Epithelial cell of prostate (primary cell): Measurements from ENCODE around the gene WEE1.
"Not testable (repeated sequence)": the region's sequence is repeated elsewhere in the genome, so short reads cannot be mapped to it uniquely, and the experiment has no call there.

Experiments
- DNase-seq: peaks from one replicate; pipeline ENCODE4 v3.0.0-alpha.2; 2011; ENCODE audit warnings: low read depth, low spot score
- H3K27ac ChIP-seq: fragments of 450-650 bp; 2 replicates; pipeline ENCODE4 v1.5.1; 2017; ENCODE audit warnings: mild to moderate bottlenecking

WEE1 gene

DNA sequence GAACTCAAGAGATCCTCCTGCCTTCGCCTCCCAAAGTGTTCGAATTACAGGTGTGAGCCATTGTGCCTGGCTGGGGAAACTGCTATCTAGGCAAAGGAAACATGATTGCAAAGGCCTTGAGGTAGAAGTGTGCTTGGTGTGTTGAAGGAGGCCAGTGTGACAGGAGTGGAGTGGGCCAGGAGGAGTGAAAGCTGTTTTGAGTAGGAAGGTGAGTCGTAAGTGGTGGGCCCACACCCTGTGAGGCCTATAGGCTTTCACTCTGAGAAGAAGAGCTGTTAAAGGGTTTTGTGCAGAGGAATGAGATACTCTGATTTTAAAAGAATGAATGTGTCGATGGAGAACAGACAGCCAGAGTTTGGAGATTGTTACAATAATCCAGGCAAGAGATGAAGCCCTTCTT, 43.4 kb downstream of the WEE1 start:
- no peak for DNase-seq
- no peak overlapping the region for H3K27ac ChIP-seq

DNA sequence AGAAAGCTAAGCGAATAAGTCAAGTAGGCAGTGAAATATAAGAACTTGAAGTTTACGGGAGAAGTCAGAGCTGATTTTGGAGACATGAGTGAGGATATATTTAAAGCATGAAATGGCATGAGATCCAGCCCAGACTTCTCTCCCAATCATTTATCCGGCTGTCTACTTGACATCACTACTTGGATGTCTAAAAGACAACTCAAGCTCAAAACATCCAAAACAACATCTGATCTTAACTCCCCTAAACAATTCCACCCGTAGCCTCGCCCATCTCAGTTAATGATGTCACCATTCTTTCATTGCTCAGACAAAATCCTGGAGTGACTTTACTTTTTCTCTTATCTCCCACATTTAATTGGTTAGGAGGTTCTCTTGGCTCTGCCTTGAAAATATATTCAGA, 44.5 kb downstream of the WEE1 start:
- DNase-seq, result no peak
- H3K27ac ChIP-seq, result peak overlapping the region; percentile 23

- no peak overlapping the region for H3K27ac ChIP-seq
- no peak for DNase-seq
Observed at GRCh38 chr11:9619004-9619403, 45.5 kb downstream of the WEE1 start.

GRCh38 chr11:9619971-9620370, 46.5 kb downstream of the WEE1 start:
- DNase-seq, result no peak
- H3K27ac ChIP-seq, result no peak overlapping the region

DNA sequence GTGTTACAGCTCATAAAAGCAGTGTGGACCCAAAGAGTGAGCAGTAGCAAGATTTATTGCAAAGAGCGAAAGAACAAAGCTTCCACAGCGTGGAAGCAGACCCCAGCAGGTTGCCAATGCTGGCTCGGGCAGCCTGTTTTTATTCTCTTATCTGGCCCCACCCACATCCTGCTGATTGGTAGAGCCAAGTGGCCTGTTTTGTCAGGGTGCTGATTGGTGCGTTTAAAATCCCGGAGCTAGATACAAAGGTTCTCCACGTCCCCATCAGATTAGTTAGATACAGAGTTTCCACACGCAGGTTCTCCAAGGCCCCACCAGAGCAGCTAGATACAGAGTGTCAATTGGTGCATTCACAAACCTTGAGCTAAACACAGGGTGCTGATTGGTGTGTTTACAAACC, 48.9 kb downstream of the WEE1 start:
- not testable (repeated sequence) for DNase-seq, H3K27ac ChIP-seq

DNA sequence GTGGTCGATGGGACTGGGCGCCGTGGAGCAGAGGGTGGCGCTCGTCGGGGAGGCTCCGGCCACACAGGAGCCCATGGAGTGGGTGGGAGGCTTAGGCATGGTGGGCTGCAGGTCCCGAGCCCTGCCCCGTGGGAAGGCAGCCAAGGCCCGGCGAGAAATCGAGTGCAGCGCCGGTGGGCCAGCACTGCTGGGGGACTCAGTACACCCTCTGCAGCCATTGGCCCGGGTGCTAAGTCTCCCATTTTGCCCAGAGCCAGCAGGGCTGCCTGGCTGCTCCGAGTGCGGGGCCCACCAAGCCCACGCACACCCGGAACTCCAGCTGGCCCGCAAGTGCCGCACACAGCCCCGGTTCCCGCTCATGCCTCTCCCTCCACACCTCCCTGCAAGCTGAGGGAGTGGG, 49.6 kb downstream of the WEE1 start:
- DNase-seq, H3K27ac ChIP-seq: not testable (repeated sequence)

DNA sequence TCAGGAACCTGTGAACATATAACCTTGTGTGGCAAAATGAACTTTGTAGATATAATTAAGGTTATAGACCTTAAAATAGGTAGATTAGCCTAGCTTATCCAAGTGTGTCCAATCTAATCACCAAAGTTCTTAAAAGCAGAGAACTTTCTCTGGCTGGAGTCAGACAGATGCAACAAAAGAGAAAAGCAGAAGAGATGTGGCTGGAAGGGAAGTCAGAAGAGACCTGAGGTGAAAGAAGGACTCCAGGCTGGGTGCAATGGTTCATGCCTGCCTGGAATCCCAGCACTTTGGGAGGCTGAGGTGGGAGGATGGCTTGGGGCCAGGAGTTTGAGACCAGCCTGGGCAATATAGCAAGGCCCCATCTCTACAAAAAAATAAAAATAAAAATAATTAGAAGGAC, 51.0 kb downstream of the WEE1 start:
- no peak overlapping the region for H3K27ac ChIP-seq
- DNase-seq, result no peak

GRCh38 chr11:9625162-9625561, 51.7 kb downstream of the WEE1 start:
- DNase-seq, result no peak
- H3K27ac ChIP-seq, result no peak overlapping the region

DNA sequence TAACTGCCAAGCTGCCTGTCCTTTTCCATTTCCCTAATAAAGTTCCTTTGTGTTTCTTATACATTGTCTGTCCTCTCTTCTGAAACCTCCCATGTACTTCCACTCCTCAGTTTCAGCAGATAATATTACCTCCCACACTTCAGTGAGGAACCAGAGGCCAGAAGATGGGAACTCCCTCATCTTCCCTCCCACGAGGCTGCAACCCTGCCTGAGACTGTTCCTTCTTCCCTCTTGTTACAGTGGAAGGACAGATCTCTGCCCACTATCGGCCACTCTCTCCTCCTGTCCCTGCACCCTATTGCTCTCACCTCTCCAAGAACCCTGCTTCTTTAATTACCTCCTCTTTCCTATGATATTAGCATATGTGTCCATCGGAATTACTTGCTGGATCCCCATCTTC, 52.3 kb downstream of the WEE1 start:
- H3K27ac ChIP-seq, result no peak overlapping the region
- no peak for DNase-seq

GRCh38 chr11:9626496-9627394, 53.3 kb downstream of the WEE1 start:
- no peak for DNase-seq
- no peak overlapping the region for H3K27ac ChIP-seq

DNA sequence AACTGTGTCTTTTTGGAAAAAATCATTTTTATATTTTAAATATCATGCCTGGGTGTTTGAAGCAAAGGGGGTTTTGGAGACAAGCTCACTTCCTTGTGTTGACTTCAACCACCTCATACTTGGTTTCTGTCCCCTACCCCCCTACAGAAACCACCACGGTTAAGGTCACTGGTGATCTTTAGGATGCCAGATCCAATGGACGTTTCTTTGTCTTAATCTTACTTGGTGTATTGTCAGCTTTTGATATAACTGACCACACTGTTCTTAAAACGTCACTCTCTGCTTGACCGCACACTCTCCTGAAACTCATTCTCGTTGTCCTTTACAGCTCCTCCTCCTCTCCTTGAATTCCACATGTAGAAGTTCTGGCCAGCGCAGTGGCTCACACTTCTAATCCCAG, 55.6 kb downstream of the WEE1 start:
- H3K27ac ChIP-seq, result no peak overlapping the region
- no peak for DNase-seq

DNA sequence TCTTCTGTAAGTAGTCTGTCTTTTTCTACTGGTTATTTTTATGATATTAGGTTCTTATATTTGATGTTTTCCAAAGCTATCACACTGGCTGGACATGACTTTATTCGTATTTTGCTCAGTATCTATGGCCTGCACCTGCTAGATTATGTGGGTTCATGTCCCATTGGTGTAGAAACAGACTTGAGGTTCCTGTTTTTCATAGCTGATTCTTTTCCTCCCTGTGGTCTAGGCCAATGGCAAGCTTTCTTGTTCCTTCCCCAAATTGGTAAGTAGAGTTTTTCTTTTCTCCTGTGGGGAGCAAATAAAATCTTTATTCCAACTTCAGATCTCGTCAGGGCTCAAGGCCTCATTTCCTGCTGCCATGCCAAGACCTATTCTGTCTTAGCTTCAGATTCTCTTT, 60.2 kb downstream of the WEE1 start:
- DNase-seq, result no peak
- no peak overlapping the region for H3K27ac ChIP-seq

DNA sequence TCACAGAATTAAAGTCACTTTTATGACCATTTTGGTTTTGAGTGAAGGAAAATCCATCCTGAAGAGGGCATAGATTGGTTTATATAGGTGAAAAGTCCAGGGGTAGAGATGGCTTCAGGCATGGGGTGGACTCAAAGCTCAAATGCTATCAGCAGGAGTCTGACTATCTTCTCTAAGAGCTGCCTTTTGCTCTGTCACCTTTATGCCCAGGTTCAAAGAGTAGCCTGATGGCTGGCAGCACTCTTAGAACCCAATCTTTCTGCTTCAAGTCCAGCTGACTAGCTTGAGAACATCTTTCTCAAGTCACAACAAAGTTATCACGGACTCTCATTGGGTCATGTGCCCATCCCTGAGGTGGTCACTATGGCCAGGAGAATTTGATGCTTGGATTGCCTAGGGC, 63.2 kb downstream of the WEE1 start:
- H3K27ac ChIP-seq, result no peak overlapping the region
- DNase-seq, result no peak

- DNase-seq, result no peak
- no peak overlapping the region for H3K27ac ChIP-seq
Observed at GRCh38 chr11:9639099-9639498, 65.6 kb downstream of the WEE1 start.
